NCI-H1694 (cell line): ENCODE results near the gene NADSYN1.

Source experiments
- DNase-seq: peaks from one replicate; lab custom pipeline; 2025; lab: John Stamatoyannopoulos, UW

The NADSYN1 gene

DNA sequence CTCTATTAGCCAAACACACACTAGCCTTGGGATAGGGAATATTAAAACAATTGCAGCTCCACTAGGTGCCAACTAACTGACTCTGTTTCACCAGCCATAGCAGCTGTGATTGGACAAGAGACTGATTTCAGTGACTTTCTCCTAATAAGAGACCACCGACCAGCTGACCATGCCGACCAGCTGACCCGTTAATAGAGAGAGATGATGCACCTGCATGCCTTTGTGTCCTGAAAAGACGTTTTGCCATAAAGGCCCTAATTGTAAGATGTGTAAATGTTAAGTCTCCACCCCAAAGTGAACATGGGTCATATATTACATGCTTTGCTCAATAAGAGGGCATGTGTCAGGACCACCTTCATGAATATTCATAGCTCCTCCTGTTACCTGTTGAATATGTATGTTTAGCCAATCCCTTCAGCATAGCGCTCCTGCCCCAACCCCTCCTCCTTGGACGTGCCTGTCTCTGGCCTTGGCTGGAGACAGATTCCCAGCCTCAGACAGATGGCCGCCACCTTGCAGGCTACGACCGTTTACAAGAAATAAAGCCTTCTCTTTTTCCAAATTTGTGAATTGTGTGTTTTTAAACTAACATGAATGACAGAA is 1.3 kb upstream of the NADSYN1 start:
- no peak for DNase-seq

DNA sequence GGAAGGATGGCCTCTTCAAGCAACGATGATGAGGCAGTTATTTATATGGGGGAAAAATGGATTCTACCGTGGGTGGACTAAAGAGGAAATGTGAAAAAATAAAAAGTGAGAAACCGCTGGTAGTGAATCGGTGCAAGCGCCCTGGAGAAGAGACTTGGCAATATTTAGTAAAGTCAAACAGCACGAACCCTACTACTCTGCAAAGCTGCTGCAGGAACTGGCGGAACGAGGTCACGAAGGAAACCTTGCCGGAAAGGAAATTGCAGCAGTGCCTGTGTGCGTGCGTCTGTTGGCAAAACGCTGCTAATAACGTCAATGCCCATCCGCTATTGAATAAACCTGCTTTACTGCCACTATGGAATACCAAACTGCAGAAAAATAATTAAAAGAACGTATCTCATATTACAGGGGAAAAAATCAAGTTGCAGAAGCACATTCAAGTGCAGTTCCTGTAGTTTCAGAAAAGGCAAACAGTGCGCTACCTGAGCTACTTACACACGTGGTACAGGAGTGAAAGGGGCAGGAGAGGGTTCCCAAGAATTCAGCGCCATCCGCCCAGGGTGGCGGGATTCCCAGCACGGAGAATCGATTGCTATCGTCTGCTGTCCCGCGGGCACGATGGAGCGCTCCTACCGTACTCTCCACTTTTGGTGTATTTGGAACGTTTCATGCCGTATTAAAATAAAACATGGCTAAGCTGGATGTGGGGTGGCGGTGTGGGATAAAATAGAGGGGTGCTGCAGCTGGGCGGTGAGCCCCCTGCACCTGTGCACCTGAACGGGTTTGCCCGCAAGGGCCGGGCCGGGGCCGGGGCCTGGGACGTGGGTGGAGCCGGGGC is 585 bp upstream of the NADSYN1 start:
- DNase-seq: no peak

DNA sequence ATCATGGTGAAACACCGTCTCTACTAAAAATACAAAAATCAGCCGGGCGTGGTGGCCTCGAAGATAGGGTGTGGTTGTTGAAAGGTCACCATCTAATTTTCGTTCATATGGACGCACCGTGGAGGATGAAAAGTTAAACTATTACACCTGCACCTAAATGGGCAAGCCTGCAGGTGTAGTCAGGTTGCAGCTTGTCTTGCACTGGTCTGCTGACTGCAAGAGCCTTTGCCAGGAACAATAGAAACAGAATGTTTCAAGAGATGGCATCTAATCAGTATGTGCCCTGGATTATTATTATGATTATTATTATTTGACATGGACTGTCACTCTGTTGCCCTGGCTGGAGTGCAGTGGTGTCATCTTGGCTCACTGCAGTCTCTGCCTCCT is 908 bp downstream of the NADSYN1 start:
- DNase-seq: no peak

DNA sequence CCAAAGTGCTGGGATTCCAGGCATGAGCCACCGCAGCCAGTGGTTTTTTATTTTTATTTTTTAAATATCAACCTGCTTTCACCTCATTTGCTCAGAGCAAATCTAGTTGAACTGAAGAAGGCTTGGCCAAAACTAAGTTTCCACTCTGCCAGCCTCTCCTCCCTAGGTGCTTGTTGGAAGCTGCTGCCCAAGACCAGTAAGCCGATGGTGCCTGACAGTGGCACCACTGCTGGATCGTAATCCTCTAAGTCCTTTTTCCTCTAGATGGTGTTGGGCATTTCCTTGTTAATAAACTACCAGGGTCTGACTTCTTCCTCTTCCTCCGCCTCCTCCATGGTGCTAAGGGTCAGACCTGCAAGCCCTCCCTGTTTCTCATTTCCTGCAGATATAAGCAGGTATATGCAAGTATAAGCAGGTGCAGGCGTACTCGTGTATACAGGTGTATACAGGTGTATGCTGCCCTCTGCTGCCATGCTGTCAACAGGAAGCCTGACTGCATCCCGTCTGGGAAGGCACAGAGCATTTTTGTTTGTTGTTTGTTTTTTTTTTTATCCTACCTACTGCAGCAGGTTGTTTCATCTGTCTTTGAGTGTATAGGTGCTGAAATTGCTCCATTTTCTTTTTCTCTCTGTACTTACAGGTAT is 1.6 kb downstream of the NADSYN1 start:
- no peak for DNase-seq

DNA sequence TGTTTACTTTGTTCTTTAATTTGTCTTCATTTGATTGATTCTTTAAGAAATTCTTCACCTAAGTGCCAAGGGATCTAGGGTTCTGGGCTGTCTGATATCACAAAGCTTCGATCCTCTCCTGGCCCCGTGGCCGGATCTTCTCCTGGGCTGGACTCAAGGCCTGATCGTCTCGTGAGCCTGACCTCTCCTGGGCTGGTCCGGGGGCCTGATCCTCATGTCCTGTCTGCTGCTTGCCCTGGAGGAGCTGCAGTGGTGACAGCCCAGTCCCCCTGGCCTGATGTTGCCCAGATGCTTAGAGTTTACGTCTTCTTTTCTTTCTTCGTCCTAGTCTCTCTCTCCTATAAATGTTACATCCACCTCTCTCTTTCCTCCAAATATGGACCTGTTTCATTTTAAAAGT is 3.3 kb downstream of the NADSYN1 start:
- DNase-seq: no peak

DNA sequence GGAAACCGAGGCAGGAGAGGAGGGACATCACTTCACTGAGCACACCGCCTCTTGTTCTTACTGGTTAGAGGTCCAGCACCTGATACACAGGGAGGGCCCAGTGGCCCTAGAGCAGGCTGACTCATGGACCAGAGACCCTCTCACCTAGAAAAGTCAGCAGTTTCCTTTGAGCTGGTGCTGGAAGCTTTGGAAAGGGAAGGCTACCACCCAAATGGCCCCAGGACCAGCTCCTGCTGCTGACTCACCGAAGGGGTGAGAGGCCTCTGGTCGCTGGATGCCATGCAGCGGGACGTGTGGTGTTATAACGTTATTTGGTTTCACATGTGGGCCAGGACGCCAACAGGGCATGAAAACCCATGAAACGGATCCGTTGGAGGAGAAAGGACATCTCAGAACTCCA is 3.8 kb downstream of the NADSYN1 start:
- no peak for DNase-seq

DNA sequence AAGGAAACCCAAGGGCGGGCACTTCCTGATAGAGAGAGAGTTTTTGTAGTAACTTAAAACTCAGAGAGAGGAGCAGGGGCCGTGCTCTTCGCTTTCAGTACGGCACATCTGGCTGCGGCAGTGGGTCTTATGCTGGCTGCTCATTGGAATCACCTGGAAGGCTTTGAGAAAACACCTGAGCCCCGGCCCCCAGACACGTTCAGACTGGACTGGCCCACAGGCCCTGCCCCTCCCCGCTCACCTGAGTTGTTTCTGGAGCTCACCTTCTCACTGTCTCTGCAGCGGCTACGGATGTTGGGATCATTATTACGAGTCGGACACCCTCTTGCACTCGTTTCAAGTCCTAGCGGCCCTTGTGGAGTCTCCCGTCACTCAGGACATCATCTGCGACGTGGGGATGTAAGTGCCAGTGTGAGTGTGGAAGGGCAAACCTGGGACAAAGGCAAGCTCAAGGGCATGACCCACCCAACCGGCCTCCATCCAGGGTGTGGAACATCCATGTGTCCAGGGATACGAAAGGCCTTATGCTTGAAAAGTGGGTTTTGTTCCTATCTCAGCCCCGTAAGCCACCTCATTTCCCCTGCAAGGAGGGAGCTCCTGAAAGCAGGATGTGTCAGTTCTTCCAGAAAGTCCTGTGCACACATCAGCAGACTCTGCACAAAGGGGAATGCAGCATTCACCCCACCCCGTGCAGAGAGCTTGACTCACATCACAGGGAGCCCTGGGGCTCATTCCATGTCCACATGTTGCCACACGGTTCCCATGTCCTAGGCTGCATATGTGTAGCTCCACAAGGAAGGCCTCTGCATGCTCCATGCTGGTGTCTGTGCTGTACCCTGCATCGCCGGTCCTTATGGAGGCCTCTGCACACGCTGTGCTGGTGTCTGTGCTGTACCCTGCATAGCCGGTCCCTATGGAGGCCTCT is 5.4 kb downstream of the NADSYN1 start:
- no peak for DNase-seq

DNA sequence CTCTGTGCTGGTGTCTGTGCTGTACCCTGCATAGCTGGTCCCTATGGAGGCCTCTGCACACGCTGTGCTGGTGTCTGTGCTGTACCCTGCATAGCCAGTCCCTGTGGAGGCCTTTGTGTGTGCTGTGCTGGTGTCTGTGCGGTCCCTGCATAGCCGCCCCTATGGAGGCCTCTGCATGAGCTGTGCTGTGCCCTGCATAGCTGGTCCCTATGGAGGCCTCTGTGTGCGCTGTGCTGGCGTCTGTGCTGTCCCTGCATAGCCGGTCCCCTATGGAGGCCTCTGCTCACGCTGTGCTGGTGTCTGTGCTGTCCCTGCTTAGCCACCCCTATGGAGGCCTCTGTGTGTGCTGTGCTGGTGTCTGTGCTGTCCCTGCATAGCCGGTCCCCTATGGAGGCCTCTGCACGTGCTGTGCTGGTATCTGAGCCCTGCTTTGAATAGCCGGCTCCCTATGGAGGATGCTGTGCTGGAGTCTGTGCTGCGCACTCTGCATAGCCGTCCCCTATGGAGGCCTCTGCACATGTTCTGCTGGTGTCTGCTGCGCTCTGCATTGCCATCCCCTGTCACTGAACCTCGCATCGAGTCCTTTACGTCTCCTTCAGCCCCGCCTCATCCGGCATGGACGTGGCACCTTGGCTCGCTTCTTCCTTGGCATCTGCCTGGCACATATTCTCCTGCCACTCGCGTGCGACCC is 6.2 kb downstream of the NADSYN1 start:
- no peak for DNase-seq

DNA sequence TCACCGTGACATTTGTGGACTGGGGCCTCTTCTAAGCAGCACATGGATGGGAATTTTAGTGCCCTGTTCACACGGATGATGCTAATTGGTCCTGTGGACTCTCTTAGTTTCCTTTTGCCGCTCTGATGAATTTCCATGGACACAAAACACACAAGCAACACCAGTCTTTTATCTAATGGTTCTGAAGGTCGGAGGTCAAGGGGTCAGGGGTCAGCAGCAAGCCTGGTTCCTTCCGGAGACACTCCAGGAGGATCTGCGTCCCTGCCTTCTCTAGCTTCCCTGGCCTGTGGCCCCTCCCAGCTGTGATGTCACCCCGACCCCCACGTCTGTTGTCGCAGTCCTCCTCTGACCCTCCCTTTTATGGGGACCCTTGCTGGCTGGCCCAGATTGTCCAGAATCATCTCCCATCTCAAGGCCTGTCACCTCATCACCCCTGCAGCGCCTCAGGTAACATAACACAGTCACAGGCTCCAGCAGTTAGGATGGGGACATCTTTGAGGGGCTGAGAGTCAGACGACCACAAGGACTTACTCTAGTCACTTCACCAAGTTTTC is 6.8 kb downstream of the NADSYN1 start:
- no peak for DNase-seq

DNA sequence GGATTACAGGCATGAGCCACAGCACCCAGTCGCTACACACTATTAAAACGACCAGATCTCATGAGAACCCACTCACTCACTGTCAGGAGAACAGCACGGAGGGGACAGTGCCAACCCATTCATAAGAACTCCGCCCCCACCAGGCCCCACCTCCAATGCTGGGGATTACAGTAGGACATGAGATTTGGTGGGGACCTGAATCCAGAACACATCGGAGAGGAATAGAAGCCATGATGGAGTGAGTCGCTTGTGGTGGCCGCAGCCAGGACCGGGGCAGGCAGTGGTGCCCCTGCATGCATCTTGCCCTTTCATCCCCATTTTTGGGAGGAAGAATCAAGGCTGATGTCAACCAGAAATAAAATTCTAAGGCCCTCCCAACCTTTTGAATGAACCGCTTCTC is 8.7 kb downstream of the NADSYN1 start:
- no peak for DNase-seq

DNA sequence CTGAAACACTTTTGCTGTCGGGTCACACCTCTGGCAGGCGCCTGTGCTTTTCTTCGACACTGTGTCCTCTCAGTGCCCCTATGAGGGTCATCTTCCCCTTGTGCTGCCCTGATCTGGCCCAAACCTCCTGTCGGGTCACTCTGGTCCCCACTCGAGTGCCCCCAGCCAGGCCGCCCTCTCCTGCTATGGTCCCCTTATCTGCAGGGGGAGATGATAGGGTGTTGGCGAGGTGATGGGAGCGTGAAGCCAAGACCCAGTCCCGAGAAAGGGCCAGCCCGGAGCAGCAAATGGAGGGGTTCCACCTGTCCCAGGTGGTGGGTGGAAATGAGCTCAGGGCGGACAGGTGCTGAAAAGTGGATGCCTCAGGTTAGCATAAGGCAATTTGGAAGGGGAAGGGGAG is 9.7 kb downstream of the NADSYN1 start:
- DNase-seq: no peak

DNA sequence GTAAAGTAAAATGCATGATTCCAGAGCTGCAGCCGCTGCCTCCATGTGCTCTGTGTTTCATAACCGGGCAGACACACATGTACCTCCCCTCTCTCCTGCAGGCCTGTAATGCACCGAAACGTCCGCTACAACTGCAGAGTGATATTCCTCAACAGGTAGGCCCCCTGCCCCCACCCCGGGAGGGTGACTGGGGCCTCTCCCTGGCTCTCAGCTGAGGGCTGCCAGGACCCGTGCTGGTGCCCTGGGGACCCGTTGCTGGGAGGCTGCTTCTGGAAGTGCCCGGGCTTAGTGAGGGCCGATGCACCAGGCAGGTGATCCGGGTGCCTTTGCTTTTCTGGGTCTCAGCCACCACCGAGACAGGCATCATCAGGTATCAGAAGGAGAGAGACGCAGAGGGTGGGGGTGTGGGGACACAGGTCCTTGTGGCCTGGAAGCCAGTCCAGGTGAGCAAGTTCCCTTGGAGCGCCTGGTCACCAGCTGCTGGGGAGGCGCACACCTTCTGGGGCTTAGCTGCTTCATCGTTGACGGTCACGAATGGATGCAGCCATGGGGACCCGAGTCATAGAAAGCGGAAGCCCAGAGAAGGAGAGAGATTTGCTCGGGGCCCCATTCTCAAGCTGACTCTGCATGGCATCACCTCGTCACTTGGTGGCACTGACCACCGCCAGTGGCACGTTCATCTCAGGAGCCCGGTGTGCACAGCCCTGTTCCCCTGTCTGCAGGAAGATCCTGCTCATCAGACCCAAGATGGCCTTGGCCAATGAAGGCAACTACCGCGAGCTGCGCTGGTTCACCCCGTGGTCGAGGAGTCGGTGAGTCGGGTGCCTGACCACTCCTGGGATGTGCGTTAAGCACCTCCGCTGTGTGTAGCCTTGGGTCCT is 10.6 kb downstream of the NADSYN1 start:
- DNase-seq: no peak

DNA sequence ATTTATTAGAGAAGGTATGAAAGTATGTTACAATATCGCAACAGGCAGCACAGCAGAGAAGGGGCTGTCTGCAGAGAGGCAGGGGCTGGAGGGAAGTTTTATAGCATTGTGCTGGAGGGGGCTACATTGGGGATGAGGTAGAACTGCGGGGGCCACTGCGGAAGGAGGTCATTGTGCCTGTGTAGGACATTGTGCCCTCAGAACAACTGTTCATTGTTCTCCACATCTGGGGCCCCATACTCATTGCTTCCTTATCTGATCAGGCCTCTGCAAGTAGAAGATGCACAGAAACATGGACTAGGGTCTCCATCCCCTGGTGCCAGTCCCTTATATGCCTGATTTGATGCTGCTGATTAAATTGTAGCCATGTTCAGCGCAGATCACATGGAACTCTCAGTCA is 12.1 kb downstream of the NADSYN1 start:
- no peak for DNase-seq

DNA sequence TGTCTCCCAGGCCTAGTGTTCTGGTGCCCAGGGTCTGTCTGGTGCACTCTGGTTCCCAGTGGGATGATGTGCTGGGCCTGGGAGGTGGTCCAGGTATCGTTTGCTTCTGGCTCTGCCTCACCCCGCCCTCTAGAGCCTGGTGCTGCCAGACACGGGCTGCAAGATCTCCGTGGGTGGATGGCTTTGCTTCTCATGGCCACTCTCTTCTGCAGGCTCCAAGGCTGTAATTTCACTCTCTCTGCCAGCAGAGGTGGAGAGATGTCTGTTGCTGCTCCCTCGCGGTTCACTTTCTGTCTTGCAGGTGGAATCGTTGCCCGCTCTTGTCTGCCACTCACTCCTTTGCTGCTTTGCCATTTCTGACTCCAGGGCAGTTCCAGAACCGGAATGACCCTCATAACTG is 13.4 kb downstream of the NADSYN1 start:
- DNase-seq: no peak

DNA sequence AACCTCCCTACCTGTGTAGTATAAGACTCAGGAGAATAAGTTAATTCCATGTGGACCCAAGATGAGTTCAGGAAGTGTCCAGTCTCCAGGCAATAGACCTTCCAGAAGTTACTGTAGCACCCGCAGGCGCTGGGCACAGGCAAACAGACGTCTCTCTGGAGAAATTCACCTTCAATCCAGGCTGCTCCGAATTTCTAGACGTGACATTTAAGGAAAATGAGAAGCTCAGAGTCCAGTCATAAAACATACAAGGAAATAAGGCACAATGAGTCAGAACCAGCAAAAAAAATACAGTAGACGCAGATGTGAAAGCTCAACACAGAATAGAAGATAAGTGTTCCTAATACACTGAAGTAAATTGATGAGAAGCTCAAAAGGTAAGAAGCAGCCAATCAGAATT is 14.2 kb downstream of the NADSYN1 start:
- no peak for DNase-seq

DNA sequence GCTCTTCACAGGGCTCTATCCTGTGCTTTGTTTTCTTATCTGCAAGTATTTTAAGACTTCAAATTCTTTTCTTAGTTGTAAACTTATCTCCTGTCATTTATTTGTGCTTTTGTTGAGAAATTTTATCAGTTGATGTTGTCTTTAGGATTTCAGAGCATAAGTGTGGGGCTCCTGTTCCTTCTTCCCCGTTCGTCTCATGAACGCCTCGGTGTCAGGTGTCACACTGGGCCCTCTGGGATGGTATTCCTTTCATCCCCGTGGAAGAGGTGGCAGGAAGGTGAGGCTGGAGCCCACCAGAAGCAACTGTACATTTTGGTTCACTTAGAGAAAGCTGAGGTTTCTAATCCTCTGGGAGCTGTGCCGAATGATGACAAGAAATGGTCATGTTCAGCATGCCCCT is 17.9 kb downstream of the NADSYN1 start:
- no peak for DNase-seq

DNA sequence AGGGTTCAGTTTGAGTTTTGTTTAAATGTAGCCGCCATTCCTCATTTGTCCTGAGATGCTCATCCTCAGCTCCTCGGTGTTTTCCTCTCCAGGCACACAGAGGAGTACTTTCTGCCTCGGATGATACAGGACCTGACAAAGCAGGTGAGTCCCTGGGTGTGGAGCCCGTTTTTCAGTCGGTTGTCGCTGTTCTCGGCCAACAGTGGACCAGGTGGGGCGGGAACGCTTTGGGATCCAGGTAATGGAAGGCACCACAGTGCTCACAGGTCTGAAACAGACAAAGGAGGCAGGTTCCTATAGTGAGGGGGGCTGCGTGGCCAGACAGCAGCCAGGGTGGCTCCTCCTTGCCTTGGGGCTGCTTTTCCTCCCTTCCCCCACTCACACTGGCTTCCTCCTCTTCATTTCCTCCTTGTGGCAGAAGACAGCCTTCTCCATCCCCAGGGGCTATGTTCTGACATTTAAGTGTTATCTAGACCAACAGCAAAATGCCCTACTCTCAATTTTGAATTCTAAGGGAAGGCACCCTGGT is 19.4 kb downstream of the NADSYN1 start:
- DNase-seq: no peak

DNA sequence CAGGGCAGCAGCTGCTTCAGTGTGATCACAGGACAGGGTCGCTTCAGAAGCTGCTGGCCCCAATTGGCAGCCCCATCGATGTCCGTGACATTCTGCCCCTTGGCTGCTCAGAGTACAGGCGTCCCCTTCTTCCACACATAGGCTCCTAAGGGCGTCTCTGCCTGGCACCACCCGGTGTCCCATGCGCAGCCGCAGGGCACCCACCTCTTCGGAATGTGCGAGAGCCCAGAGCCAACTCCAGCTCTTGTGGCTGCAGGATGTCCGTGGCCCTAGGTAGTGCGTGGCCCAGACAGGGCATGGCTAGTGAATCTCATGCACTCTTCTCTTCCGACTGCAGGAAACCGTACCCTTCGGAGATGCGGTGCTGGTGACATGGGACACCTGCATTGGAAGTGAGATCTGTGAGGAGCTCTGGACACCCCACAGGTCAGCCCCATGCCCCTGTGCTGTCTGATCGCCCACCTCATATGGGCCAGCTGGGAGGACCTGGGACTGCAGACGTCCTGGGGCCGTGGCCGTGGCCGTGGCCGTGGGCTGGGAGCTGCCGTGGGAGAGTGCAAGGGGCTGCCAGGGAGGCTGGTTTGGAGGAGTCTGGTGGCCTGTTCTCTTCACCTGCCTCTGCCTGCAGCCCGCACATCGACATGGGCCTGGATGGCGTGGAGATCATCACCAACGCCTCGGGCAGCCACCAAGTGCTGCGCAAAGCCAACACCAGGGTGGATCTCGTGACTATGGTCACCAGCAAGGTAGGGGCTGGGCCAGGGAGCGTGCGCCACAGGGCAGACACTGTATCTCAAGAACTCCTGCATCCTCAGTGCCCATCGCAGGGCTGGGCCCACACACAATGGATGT is 20.2 kb downstream of the NADSYN1 start:
- no peak for DNase-seq

DNA sequence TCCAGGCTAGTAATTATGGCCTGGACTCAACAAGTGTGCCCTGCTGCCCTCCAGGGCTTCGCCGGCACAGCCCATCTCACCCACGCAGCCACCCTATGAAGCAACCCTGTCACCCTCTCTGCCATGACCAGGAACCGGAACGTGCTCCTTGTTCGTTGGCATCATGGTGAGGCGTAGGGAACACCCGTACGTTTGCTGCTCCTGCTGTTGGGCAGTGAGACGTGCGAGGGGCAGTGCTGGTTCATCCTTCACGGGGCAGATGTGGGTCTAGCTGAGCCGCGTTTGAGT is 20.7 kb downstream of the NADSYN1 start:
- DNase-seq: no peak
